K562 (cell line): ENCODE data around the gene NRM. TPM values are rescaled to one million over a fixed set of nuclear protein-coding genes. Genes with fewer than 3 reads are reported as not detected.

Experiments
- CEBPG ChIP-seq, 3 experiments: fragments of 200-800 bp in 1 of 3; sonication (Bioruptor generic) in 1 of 3; sonication (generic) in 1 of 3; formaldehyde crosslinking in 1 of 3; IDR thresholded peaks in 2 of 3; conservative IDR thresholded peaks in 1 of 3; 2 replicates each; pipeline versions ENCODE4 v1.6.1 to v1.8.0; 2016 to 2022; ENCODE audit warnings: missing compliant biosample characterization in 2 of 3, missing genetic modification characterization in 2 of 3, mild to moderate bottlenecking in 1 of 3, missing genetic modification reagents in 1 of 3
- DPF2 ChIP-seq: fragments of 450-650 bp; IDR thresholded peaks from 2 replicates; pipeline ENCODE4 v1.6.1; 2016
- FOXP1 ChIP-seq: sonication (generic); formaldehyde crosslinking; IDR thresholded peaks from 2 replicates; pipeline ENCODE4 v1.8.0; 2022; ENCODE audit warnings: mild to moderate bottlenecking, missing genetic modification reagents
- GABPA ChIP-seq: fragments of 200-800 bp; sonication (Bioruptor generic); conservative IDR thresholded peaks from 2 replicates; pipeline ENCODE4 v1.6.1; 2016; ENCODE audit warnings: low read depth, missing genetic modification characterization, missing compliant biosample characterization
- ID3 ChIP-seq, 2 experiments: fragments of 250-450 bp in 1 of 2; fragments of 450-650 bp in 1 of 2; sonication (Bioruptor Pico) in 1 of 2; IDR thresholded peaks; 2 replicates each; pipeline versions ENCODE4 v1.6.1 to v1.8.0; 2016 to 2021; ENCODE audit warnings: mild to moderate bottlenecking in 2 of 2, moderate library complexity in 2 of 2, missing compliant biosample characterization in 1 of 2, missing genetic modification characterization in 1 of 2
- MAFF ChIP-seq: IDR thresholded peaks from 2 replicates; pipeline ENCODE4 v1.6.1; 2012; ENCODE audit warnings: low read length, improper control_type of control experiment
- NR2C2 ChIP-seq, 2 experiments: fragments of 200-800 bp in 1 of 2; sonication (Bioruptor generic) in 1 of 2; sonication (generic) in 1 of 2; formaldehyde crosslinking in 1 of 2; IDR thresholded peaks; 2 replicates each; pipeline versions ENCODE4 v1.6.1 to v1.8.0; 2016 to 2022; ENCODE audit warnings: mild to moderate bottlenecking in 1 of 2, missing compliant biosample characterization in 1 of 2, missing genetic modification characterization in 1 of 2, missing genetic modification reagents in 1 of 2
- RAD21 ChIP-seq, 2 experiments: fragments of 250-450 bp in 1 of 2; fragments of 450-650 bp in 1 of 2; sonication (Bioruptor Pico) in 1 of 2; formaldehyde crosslinking in 1 of 2; IDR thresholded peaks in 1 of 2; conservative IDR thresholded peaks in 1 of 2; 2 replicates each; pipeline versions ENCODE4 v1.4.0 to v1.8.0; 2020 to 2022; ENCODE audit warnings: mild to moderate bottlenecking in 2 of 2, moderate library complexity in 1 of 2
- TAF1 ChIP-seq: IDR thresholded peaks from 2 replicates; pipeline ENCODE4 v1.6.1; 2011; ENCODE audit warnings: mild to moderate bottlenecking, low read length, moderate library complexity; ENCODE audit not compliant: insufficient read depth, control insufficient read depth, severe bottlenecking; ENCODE audit errors: extremely low read depth
- TAF7 ChIP-seq: fragments of 450-650 bp; IDR thresholded peaks from 2 replicates; pipeline ENCODE4 v1.6.1; 2016; ENCODE audit warnings: missing genetic modification characterization, missing compliant biosample characterization
- TEAD1 ChIP-seq, 2 experiments: fragments of 450-650 bp in 1 of 2; sonication (generic) in 1 of 2; formaldehyde crosslinking; IDR thresholded peaks; 2 replicates each; pipeline versions ENCODE4 v1.4.0 to v1.8.0; 2020 to 2022; ENCODE audit warnings: mild to moderate bottlenecking in 2 of 2, missing genetic modification reagents in 1 of 2
- polyA plus RNA-seq, 8 experiments: library from polyadenylated mRNA; depleted of rRNA in 4 of 8; stranded (reverse) in 5 of 8; unstranded in 3 of 8; fragments of >200 nt; fragmentation: Nextera tagmentation in 2 of 8; fragmentation: Illumina TruSeq in 1 of 8; extraction: Ambion mirVana in 2 of 8; extraction: Trizol in 1 of 8; gene quantifications; 2 replicates each; pipeline versions ENCODE4 v1.2.1 to v1.2.3, GENCODE V29; 2011 to 2014; ENCODE audit warnings: inconsistent platforms in 1 of 8, missing spikeins in 1 of 8
- total RNA-seq, 7 experiments: library from RNA; depleted of rRNA in 6 of 7; stranded (reverse); fragments of >200 nt in 6 of 7; fragmentation: Illumina TruSeq in 2 of 7; extraction: Trizol in 2 of 7; gene quantifications; 2 replicates each; pipeline versions ENCODE4 v1.2.1 to v1.2.3, GENCODE V29; 2011 to 2021; ENCODE audit warnings: low replicate concordance in 1 of 7
- TF ChIP-seq, protein P1 (sequence below): fragments of 450-650 bp; IDR thresholded peaks from 2 replicates; pipeline ENCODE4 v1.6.1; 2016; ENCODE audit warnings: low read depth
- TF ChIP-seq, protein P2 (sequence below), 2 experiments: fragments of 450-650 bp in 1 of 2; sonication (generic) in 1 of 2; formaldehyde crosslinking; conservative IDR thresholded peaks; 2 replicates each; pipeline versions ENCODE4 v1.4.0 to v1.8.1; 2020 to 2022; ENCODE audit warnings: mild to moderate bottlenecking in 1 of 2, missing genetic modification reagents in 1 of 2
- TF ChIP-seq, protein P3 (sequence below): fragments of 250-450 bp; sonication (Bioruptor Pico); IDR thresholded peaks from 2 replicates; pipeline ENCODE4 v1.5.0; 2021

The NRM gene
- total and polyA plus RNA-seq, 9 of the 15 experiments (the other 6 are each of a cell fraction or from before 2014, with no cell fraction given): 9.7 to 58.2 (median 18.1) TPM

GRCh38 chr6:30672445-30673253, 18.1 kb downstream of the NRM start, which contains the start of gene DHX16 (continued):
- TF ChIP-seq TAF7 (no peak), FOXP1 (CRISPR knock-in tag) (peak; percentile 90), DPF2 (peak; percentile 49; the same call in 1 of the 2 replicates), TEAD1 (CRISPR knock-in tag; IDR thresholded peaks at IDR 0.05) (peak; percentile 10 to 88; a peak in 2 of 4 replicates), GABPA (tag) (peak; percentile 88), RAD21 (CRISPR knock-in tag; conservative IDR thresholded peaks at IDR 0.05 in 1 of 2, IDR thresholded peaks at IDR 0.05 in 1 of 2) (peak; percentile 76 to 77), TAF1 (peak; percentile 60), ID3 (CRISPR knock-in tag; IDR thresholded peaks at IDR 0.05) (no peak), ID3 (tag; IDR thresholded peaks at IDR 0.05) (peak; percentile 64; the same call in 1 of the 2 replicates), CEBPG (CRISPR knock-in tag; IDR thresholded peaks at IDR 0.05) (peak; percentile 43; the same call in 1 of the 2 replicates), CEBPG (tag; conservative IDR thresholded peaks at IDR 0.05 in 1 of 2, IDR thresholded peaks at IDR 0.05 in 1 of 2) (no peak), NR2C2 (CRISPR knock-in tag; IDR thresholded peaks at IDR 0.05) (peak; percentile 84), NR2C2 (tag; IDR thresholded peaks at IDR 0.05) (peak; percentile 48; the same call in 1 of the 2 replicates), MAFF (0 out of 2 replicates have a peak, but pooled peaks have one; percentile 43)
- TF ChIP-seq, protein P1, sequence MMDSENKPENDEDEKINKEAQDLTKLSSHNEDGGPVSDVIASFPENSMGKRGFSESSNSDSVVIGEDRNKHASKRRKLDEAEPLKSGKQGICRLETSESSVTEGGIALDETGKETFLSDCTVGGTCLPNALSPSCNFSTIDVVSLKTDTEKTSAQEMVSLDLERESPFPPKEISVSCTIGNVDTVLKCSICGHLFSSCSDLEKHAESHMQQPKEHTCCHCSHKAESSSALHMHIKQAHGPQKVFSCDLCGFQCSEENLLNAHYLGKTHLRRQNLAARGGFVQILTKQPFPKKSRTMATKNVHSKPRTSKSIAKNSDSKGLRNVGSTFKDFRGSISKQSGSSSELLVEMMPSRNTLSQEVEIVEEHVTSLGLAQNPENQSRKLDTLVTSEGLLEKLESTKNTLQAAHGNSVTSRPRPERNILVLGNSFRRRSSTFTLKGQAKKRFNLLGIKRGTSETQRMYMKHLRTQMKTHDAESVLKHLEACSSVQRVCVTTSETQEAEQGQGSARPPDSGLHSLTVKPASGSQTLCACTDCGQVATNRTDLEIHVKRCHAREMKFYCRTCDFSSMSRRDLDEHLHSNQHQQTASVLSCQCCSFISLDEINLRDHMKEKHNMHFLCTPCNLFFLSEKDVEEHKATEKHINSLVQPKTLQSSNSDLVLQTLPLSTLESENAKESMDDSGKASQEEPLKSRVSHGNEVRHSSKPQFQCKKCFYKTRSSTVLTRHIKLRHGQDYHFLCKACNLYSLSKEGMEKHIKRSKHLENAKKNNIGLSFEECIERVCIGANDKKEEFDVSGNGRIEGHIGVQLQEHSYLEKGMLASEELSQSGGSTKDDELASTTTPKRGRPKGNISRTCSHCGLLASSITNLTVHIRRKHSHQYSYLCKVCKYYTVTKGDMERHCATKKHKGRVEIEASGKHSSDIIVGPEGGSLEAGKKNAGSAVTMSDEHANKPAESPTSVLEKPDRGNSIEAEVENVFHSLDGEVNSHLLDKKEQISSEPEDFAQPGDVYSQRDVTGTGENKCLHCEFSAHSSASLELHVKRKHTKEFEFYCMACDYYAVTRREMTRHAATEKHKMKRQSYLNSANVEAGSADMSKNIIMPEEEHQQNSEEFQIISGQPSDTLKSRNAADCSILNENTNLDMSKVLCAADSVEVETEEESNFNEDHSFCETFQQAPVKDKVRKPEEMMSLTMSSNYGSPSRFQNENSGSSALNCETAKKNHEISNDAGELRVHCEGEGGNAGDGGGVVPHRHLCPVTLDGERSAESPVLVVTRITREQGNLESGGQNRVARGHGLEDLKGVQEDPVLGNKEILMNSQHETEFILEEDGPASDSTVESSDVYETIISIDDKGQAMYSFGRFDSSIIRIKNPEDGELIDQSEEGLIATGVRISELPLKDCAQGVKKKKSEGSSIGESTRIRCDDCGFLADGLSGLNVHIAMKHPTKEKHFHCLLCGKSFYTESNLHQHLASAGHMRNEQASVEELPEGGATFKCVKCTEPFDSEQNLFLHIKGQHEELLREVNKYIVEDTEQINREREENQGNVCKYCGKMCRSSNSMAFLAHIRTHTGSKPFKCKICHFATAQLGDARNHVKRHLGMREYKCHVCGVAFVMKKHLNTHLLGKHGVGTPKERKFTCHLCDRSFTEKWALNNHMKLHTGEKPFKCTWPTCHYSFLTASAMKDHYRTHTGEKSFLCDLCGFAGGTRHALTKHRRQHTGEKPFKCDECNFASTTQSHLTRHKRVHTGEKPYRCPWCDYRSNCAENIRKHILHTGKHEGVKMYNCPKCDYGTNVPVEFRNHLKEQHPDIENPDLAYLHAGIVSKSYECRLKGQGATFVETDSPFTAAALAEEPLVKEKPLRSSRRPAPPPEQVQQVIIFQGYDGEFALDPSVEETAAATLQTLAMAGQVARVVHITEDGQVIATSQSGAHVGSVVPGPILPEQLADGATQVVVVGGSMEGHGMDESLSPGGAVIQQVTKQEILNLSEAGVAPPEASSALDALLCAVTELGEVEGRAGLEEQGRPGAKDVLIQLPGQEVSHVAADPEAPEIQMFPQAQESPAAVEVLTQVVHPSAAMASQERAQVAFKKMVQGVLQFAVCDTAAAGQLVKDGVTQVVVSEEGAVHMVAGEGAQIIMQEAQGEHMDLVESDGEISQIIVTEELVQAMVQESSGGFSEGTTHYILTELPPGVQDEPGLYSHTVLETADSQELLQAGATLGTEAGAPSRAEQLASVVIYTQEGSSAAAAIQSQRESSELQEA: peak; percentile 98
- TF ChIP-seq, protein P2, sequence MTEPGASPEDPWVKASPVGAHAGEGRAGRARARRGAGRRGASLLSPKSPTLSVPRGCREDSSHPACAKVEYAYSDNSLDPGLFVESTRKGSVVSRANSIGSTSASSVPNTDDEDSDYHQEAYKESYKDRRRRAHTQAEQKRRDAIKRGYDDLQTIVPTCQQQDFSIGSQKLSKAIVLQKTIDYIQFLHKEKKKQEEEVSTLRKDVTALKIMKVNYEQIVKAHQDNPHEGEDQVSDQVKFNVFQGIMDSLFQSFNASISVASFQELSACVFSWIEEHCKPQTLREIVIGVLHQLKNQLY (CRISPR knock-in tag; conservative IDR thresholded peaks at IDR 0.05): peak in 1 of 2 experiments; percentile 79; a peak in 1 of 4 replicates
- TF ChIP-seq, protein P3, sequence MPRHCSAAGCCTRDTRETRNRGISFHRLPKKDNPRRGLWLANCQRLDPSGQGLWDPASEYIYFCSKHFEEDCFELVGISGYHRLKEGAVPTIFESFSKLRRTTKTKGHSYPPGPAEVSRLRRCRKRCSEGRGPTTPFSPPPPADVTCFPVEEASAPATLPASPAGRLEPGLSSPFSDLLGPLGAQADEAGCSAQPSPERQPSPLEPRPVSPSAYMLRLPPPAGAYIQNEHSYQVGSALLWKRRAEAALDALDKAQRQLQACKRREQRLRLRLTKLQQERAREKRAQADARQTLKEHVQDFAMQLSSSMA (CRISPR knock-in tag): no peak
